GM18507 (cell line): ENCODE measurements around the gene LRRC45.

Experiments used
- DNase-seq: peaks from one replicate; pipeline ENCODE4 v3.0.0; 2011; ENCODE audit warnings: low read depth; ENCODE audit not compliant: insufficient read length; ENCODE audit errors: extremely low spot score
- FAIRE-seq: peaks from 2 replicates; lab custom pipeline; 2011; peaks lifted over from hg19 to GRCh38; lab: Jason Lieb, UNC

Gene LRRC45

GRCh38 chr17:82005701-82006348, 17.3 kb upstream of the LRRC45 start:
- no peak for FAIRE-seq
- no peak for DNase-seq

DNA sequence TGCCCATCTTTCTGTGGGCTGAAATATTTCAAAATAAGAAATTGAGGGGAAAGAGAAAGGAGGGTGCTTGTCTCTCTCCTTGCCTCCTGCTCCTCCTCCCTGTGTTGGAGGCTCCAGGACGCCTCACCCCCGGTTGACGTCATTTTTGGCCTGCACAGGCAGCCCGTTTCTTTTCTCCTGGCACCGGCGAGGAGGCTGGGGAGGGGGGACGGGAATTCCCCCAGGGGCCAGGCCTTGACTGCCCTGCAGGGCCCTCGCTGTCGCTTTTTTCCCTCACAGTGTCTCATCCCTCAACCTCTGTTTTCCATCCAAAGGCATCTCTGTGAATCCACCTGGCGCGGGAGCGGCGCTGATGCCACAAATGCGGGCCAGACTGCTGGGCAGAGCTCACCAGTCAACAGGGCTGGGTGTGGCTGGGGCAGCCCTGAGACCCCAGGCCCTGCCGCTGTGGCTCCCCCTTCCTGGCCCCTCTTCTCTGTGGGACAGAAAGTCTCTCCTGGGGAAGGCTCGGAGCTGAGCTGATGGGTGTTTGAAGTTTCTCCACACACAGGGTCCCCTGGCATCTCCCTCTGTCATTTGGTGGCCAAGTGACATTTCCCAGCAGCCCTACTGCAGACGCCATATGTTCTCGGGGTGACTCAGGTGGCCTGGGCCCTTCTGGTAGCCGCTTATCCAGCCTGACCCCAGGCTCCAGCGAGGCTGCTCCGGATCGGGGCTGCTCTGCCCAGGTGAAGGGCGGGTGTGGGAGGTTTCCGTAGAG, 16.5 kb upstream of the LRRC45 start:
- FAIRE-seq (no peak), DNase-seq (no peak)

GRCh38 chr17:82007228-82007494, 15.9 kb upstream of the LRRC45 start:
- no peak for FAIRE-seq
- no peak for DNase-seq

DNA sequence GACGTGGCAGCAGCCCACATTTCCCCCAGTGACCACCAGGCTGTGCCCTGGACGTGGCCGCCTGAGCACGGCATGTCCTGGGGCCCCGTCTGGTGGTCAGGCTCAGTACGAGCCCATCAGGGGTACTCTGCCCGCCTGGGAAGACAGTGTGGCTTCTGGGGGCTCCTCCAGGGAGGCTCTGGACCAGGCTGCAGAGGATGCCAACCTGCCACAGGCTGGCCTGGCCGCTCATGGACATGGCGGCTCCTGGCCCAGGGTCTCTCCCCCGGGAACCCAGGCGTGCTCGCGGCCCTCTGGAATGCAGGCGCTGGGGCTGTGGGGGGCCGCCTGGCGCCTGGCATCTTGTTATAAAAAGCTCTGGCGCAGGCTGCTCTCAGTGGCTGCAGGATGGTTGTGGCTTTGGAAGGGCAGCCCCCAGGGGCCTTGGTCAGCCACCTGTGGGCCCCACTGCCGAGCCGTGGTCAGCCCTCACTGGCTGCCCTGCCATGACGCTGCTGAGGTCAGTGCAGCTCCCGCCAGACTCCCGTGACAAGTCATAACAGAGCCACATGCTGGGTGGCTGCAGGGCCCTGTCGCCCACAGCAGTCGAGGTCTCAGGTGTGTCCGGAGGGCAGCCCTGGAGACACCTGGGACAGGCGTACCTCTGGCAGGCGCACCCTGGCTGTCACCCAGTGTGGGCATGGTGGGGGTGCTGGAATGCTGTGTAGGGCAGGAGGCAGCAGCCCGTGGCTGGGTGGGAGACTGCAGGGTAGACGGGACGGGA, 15.4 kb upstream of the LRRC45 start:
- DNase-seq, result no peak
- FAIRE-seq, result no peak

DNA sequence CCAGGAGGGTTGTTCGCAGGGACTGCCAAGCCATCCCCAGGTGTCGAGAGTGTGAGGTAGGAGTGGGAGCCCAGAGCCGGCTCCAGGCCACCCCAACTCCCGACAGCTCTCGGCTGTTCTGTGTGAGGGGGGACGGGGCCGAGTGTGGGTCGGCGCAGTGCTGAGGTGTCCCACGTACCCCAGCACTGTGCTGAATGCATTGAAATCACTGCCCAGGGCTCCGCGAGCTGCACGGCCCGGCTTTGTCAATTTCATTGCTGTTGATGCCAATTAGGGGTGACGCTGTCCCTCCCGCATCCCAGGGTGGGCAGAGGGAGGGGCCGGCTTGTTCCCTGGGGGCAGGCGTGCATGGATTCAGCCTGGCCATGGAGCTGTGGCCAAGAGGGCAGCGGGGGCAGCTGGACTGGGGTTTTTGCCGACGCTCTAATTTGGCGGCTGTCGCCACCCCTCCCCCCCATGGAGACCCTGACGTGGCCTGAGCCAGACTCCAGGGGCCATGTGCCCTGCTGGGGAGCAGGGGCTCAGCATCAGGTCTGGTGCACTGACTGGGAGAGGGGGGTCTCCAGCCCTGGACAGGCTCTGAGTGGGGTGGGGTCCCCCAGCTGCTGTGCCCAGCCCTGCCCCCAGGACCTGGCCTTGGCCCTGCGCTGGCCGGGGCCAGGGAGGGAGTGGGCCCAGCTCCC, 14.7 kb upstream of the LRRC45 start:
- FAIRE-seq, result no peak
- no peak for DNase-seq

DNA sequence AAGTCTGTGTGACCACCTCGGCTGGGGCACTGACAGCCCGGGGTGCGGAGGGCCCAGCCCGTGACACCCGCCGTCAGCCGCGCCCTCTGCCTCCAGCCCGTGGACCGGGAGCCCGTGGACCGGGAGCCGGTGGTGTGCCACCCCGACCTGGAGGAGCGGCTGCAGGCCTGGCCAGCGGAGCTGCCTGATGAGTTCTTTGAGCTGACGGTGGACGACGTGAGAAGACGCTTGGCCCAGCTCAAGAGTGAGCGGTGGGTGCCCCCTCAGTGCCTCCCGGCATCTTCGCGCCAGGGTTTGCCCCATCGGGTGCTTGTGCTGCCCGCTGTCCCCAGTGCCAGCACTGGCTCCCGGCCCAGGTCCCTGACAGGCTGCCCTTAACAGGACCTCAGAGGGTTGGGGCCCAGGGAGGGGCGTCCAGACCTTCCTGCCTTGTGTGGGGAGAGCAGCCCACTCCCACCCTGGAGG, 14.1 kb upstream of the LRRC45 start:
- DNase-seq, result no peak
- no peak for FAIRE-seq

DNA sequence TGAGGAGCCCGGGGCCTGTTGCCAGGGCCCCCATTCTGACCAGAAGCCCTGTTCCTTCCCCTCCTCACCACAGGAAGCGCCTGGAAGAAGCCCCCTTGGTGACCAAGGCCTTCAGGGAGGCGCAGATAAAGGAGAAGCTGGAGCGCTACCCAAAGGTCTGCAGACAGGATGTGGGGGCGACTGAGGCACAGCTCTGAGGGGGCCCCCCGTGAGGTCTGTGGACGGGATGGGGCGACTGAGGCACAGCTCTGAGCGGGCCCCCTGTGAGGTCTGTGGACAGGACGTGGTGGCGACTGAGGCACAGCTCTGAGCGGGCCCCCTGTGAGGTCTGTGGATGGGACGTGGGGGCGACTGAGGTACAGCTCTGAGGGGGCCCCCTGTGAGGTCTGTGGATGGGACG, 13.7 kb upstream of the LRRC45 start:
- DNase-seq (no peak), FAIRE-seq (no peak)

GRCh38 chr17:82010575-82011525, 12.3 kb upstream of the LRRC45 start:
- no peak for FAIRE-seq
- no peak for DNase-seq

DNA sequence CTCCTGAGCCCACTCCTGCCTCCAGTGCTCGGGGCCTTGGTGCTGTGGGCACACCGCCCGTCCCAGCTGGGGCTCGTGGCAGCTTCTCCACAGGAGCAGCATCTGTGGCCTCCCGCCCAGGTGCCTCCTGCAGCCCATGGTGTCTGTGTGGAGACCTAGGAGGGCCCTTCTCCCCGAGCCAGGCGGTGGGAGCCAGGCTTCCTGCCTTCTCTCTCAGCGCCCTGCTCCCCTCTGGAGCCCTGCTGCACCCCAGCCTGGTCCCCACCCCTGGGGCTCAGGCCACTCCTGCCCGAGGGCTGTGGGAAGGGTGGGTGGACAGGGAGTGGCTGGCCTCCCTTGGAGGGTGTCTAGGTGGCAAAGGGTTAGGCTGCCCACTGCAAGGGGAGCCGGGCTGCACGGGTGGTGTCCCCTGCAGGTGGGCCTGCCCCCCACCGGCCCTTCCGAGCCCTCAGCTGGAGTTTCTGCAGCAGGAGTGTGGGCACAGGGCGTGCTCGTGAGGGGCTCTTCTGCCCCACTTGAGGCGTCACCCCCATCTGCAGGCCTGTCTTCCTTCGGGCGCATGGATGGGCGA, 11.4 kb upstream of the LRRC45 start:
- no peak for FAIRE-seq

GRCh38 chr17:82012261-82012639, 10.9 kb upstream of the LRRC45 start:
- FAIRE-seq (no peak), DNase-seq (no peak)

More for the DNA sequence above, 11.4 kb upstream of the LRRC45 start:
- no peak for DNase-seq

- DNase-seq (no peak), FAIRE-seq (no peak)
These were observed 10.3 kb upstream of the LRRC45 start for GRCh38 chr17:82012640-82013295.

- FAIRE-seq, result no peak
- no peak for DNase-seq
These were observed 9.8 kb upstream of the LRRC45 start for GRCh38 chr17:82013341-82013740.

- no peak for FAIRE-seq
These were observed 9.3 kb upstream of the LRRC45 start for GRCh38 chr17:82013772-82014321.

GRCh38 chr17:82014432-82014831, 8.7 kb upstream of the LRRC45 start:
- no peak for FAIRE-seq
- DNase-seq, result no peak

More at GRCh38 chr17:82013772-82014321, 9.3 kb upstream of the LRRC45 start:
- DNase-seq, result no peak

DNA sequence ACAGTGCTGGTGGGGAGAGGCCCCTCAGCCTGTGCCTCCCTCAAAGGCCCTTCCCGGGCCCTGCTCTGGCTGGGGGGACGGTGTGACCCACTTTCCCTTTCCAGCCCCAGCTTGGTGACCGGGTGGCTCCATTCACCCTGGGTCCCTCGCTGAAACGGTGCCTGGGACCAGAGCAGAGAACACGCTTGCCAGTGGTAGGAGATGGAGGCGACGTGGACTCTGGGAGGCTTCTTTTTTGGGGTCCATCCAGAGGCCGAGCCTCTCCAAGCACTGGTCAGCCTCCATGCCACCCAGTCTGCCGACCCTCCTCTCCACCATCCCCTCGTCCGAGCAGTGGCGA, 8.2 kb upstream of the LRRC45 start:
- DNase-seq (no peak), FAIRE-seq (no peak)

- no peak for DNase-seq
- FAIRE-seq, result no peak
These were observed 7.7 kb upstream of the LRRC45 start for GRCh38 chr17:82015311-82015971.

- no peak for FAIRE-seq
- DNase-seq, result no peak
These were observed 6.8 kb upstream of the LRRC45 start for GRCh38 chr17:82016061-82016874.
